NCI-H748 (cell line): ENCODE data around the gene ARMC9.
"Not testable (repeated sequence)": the region's sequence is repeated elsewhere in the genome, so short reads cannot be mapped to it uniquely, and the experiment has no call there.

Experiments used
- DNase-seq: peaks from one replicate; lab custom pipeline; 2025; ENCODE audit not compliant: unreplicated experiment; lab: John Stamatoyannopoulos, UW

Gene ARMC9

GRCh38 chr2:231198291-231199173 lies at the start of gene ARMC9:
Gene ARMC9 (plus strand): TSS chr2:231198631. CDS start chr2:231206239, 7,608 bp downstream.
- DNase-seq: peak; percentile 91

- no peak for DNase-seq
These were observed 45.5 kb upstream of the ARMC9 start for GRCh38 chr2:231152800-231153557.

- no peak for DNase-seq
These were observed 39.1 kb upstream of the ARMC9 start for GRCh38 chr2:231159306-231159705.

GRCh38 chr2:231160701-231161100 lies 37.7 kb upstream of the ARMC9 start:
- no peak for DNase-seq

GRCh38 chr2:231161252-231161839 lies 37.1 kb upstream of the ARMC9 start:
- DNase-seq: no peak

GRCh38 chr2:231161877-231162329 lies 36.5 kb upstream of the ARMC9 start:
- no peak for DNase-seq

- no peak for DNase-seq
These were observed 35.4 kb upstream of the ARMC9 start for GRCh38 chr2:231163011-231163410.

- DNase-seq: no peak
These were observed 34.9 kb upstream of the ARMC9 start for GRCh38 chr2:231163414-231164095.

GRCh38 chr2:231167745-231168459 lies 30.5 kb upstream of the ARMC9 start:
- DNase-seq: no peak

- no peak for DNase-seq
These were observed 29.8 kb upstream of the ARMC9 start for GRCh38 chr2:231168460-231169139.

- DNase-seq: no peak
These were observed 28.9 kb upstream of the ARMC9 start for GRCh38 chr2:231169488-231169887.

- DNase-seq: no peak
These were observed 28.4 kb upstream of the ARMC9 start for GRCh38 chr2:231170055-231170454.

GRCh38 chr2:231172025-231172424 lies 26.4 kb upstream of the ARMC9 start:
- DNase-seq: no peak

- DNase-seq: no peak
These were observed 24.2 kb upstream of the ARMC9 start for GRCh38 chr2:231174211-231174651.

- DNase-seq: no peak
These were observed 22.4 kb upstream of the ARMC9 start for GRCh38 chr2:231176066-231176465.

- DNase-seq: no peak
These were observed 21.0 kb upstream of the ARMC9 start for GRCh38 chr2:231177156-231178025.

- not testable (repeated sequence) for DNase-seq
These were observed 19.6 kb upstream of the ARMC9 start for GRCh38 chr2:231178805-231179204.

GRCh38 chr2:231181860-231182512 lies 16.4 kb upstream of the ARMC9 start:
- no peak for DNase-seq
